A673 (cell line): ENCODE results near the gene SPRTN. TPM values are rescaled to one million over a fixed set of nuclear protein-coding genes. Genes with fewer than 3 reads are reported as not detected.

Experiments
- BruUV-seq: library from RNA; stranded (reverse); fragments of 400-500 nt; replicated peaks from 2 replicates; lab custom pipeline; 2021; lab: Mats Ljungman, UMichigan
- CTCF ChIA-PET: fragments of 300-600 bp; sonication (Branson Sonifier 250); formaldehyde crosslinking; loops from one replicate; lab custom pipeline; 2022; ENCODE audit warnings: antibody characterized with exemption; lab: Charles Lee
- POLR2A ChIA-PET: fragments of 300-600 bp; sonication (Branson Sonifier 250); formaldehyde crosslinking; loops from one replicate; lab custom pipeline; 2022; ENCODE audit warnings: antibody characterized with exemption; ENCODE audit not compliant: low non-redundant PET; lab: Charles Lee
- DNase-seq: peaks from one replicate; pipeline ENCODE4 v3.0.0-alpha.2; 2015; ENCODE audit warnings: low spot score
- H3K27ac ChIP-seq: fragments of 200-600 bp; sonication (generic); 2 replicates; pipeline ENCODE4 v1.5.1; 2016; ENCODE audit warnings: mixed run types, low read depth, mild to moderate bottlenecking, mixed read lengths, antibody characterized with exemption, low read length; ENCODE audit not compliant: poor library complexity, severe bottlenecking
- H3K27me3 ChIP-seq: fragments of 200-600 bp; sonication (generic); replicated peaks from 2 replicates; pipeline ENCODE4 v1.6.1; 2017; ENCODE audit warnings: mixed run types, low read depth, mild to moderate bottlenecking, mixed read lengths, antibody characterized with exemption, low read length; ENCODE audit not compliant: insufficient read depth, poor library complexity
- H3K36me3 ChIP-seq: fragments of 200-600 bp; sonication (generic); 2 replicates; pipeline ENCODE4 v1.6.1; 2016; ENCODE audit warnings: mixed run types, mild to moderate bottlenecking, mixed read lengths, antibody characterized with exemption, low read length; ENCODE audit not compliant: insufficient read depth, poor library complexity, severe bottlenecking
- H3K4me1 ChIP-seq: fragments of 200-600 bp; sonication (generic); 2 replicates; pipeline ENCODE4 v1.6.1; 2017; ENCODE audit warnings: mixed run types, mild to moderate bottlenecking, mixed read lengths, antibody characterized with exemption, low read length; ENCODE audit not compliant: insufficient read depth, poor library complexity, severe bottlenecking
- H3K4me3 ChIP-seq: fragments of 200-600 bp; sonication (generic); 2 replicates; pipeline ENCODE4 v1.5.1; 2016; ENCODE audit warnings: low read depth, mixed run types, mild to moderate bottlenecking, mixed read lengths, low read length; ENCODE audit not compliant: poor library complexity, severe bottlenecking
- H3K9me3 ChIP-seq: fragments of 200-600 bp; sonication (generic); 2 replicates; pipeline ENCODE4 v1.6.1; 2016; ENCODE audit warnings: mixed run types, low read depth, mild to moderate bottlenecking, mixed read lengths, antibody characterized with exemption, low read length; ENCODE audit not compliant: poor library complexity, severe bottlenecking
- EZH2 ChIP-seq: fragments of 200-600 bp; sonication (generic); IDR thresholded peaks from 2 replicates; pipeline ENCODE4 v1.6.1; 2017; ENCODE audit warnings: borderline replicate concordance, low read depth, mild to moderate bottlenecking, mixed read lengths, antibody characterized with exemption, low read length; ENCODE audit not compliant: poor library complexity, severe bottlenecking
- intact Hi-C: fragments of 100-400 bp; cut with micrococcal nuclease; formaldehyde crosslinking; loops from one replicate; pipeline ENCODE4 v1.10.0; 2022; ENCODE audit not compliant: unreplicated experiment
- total RNA-seq: library from RNA; stranded (reverse); gene quantifications from 2 replicates; pipeline ENCODE4 v1.2.3, GENCODE V29; 2021
- TF ChIP-seq, protein P1 (sequence below): fragments of 300-800, 200-600 bp; sonication (generic); conservative IDR thresholded peaks from 2 replicates; pipeline ENCODE4 v1.5.1; 2017; ENCODE audit warnings: low read depth, mild to moderate bottlenecking, antibody characterized with exemption, low read length, moderate library complexity, mixed read lengths

Gene SPRTN
- total RNA-seq, 1 experiment from 2014 or later: 27.2 TPM

DNA sequence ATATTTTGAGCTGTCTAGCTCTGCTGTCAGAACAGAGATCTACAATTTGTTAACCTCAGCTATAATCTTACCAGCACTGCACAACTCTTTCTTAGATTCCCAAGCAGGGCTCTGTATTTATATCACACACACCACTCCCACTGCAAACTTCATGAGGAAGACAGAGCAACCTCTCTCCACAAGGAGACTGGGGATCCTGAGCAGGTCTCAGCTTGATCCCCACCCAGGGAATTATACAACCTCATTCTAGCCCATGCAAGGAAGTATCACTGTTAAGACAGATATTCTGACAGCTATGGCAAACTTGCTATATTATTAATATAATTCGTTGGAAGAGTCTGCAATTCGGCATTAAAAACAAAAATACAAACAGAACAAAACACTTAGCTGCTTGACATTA is 43.6 kb downstream of the SPRTN start:
- Histone ChIP-seq H3K9me3 (no peaks in the 10 kb centered on the region), H3K36me3 (no peaks in the 10 kb centered on the region), H3K4me3 (no peak overlapping the region), H3K4me1 (peaks cover 29% of the 10 kb centered on the region), H3K27me3 (no peaks in the 10 kb centered on the region), H3K27ac (no peak overlapping the region)
- DNase-seq: no peak
- ChIA-PET POLR2A (no interaction called here), CTCF (no interaction called here)
- no peak for TF ChIP-seq EZH2
- TF ChIP-seq, protein P1, sequence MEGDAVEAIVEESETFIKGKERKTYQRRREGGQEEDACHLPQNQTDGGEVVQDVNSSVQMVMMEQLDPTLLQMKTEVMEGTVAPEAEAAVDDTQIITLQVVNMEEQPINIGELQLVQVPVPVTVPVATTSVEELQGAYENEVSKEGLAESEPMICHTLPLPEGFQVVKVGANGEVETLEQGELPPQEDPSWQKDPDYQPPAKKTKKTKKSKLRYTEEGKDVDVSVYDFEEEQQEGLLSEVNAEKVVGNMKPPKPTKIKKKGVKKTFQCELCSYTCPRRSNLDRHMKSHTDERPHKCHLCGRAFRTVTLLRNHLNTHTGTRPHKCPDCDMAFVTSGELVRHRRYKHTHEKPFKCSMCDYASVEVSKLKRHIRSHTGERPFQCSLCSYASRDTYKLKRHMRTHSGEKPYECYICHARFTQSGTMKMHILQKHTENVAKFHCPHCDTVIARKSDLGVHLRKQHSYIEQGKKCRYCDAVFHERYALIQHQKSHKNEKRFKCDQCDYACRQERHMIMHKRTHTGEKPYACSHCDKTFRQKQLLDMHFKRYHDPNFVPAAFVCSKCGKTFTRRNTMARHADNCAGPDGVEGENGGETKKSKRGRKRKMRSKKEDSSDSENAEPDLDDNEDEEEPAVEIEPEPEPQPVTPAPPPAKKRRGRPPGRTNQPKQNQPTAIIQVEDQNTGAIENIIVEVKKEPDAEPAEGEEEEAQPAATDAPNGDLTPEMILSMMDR: no peak
- intact Hi-C loops: no loop called here
- BruUV-seq: no TSS peak

- H3K9me3 ChIP-seq: no peaks in the 10 kb centered on the region
- no peaks in the 10 kb centered on the region for H3K36me3 ChIP-seq
- H3K27ac ChIP-seq: no peak overlapping the region
- POLR2A ChIA-PET: no interaction called here
- no peak overlapping the region for H3K4me3 ChIP-seq
- H3K4me1 ChIP-seq: peaks cover 24% of the 10 kb centered on the region
- H3K27me3 ChIP-seq: no peaks in the 10 kb centered on the region
- TF ChIP-seq, protein P1: no peak
- TF ChIP-seq EZH2: no peak
- CTCF ChIA-PET: no interaction called here
- intact Hi-C loops: no loop called here
- no TSS peak for BruUV-seq
- DNase-seq: no peak
These were observed 44.3 kb downstream of the SPRTN start for GRCh38 chr1:231382426-231382825.

DNA sequence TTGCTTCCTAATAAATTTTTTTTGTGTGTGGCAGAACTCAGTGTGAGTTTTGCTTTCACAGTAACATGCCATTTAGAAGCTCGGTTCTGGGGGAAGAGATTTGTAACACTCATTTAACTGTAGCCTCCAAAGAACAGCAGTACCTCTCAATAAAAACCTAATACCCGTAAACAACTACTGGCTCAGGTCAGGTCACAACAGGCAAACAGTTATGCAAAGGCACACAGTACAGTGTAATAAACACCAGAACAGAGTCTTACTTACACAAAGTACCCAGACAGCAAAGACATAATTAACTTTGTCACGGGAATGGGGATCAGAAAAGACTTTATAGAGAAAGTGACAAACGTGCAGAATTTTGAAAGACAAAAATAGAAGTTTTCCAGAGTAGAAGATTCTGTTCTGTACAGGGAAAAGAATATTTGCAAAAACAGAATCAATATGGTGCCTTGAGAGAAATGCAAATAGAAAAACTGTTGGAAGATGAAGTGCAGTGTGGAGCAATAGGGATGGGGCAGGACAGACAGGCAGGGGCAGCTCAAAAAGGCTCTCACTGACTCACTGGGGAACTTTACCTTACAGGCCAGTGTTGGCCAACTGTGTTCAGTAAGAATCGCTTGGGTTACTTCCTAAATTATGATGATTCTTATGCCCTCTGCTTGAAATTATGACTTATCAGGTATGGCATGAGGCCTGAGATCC is 45.2 kb downstream of the SPRTN start:
- ChIA-PET CTCF (no interaction called here), POLR2A (no interaction called here)
- no peak overlapping the region for H3K4me3 ChIP-seq
- H3K27me3 ChIP-seq: no peaks in the 10 kb centered on the region
- H3K36me3 ChIP-seq: no peaks in the 10 kb centered on the region
- BruUV-seq: no TSS peak
- intact Hi-C loops: no loop called here
- no peak for DNase-seq
- H3K9me3 ChIP-seq: no peaks in the 10 kb centered on the region
- H3K27ac ChIP-seq: no peak overlapping the region
- peaks cover 24% of the 10 kb centered on the region for H3K4me1 ChIP-seq
- TF ChIP-seq, protein P1: no peak
- TF ChIP-seq EZH2: no peak
